Measurements from ENCODE around the gene MATN3.

The MATN3 gene

DNA sequence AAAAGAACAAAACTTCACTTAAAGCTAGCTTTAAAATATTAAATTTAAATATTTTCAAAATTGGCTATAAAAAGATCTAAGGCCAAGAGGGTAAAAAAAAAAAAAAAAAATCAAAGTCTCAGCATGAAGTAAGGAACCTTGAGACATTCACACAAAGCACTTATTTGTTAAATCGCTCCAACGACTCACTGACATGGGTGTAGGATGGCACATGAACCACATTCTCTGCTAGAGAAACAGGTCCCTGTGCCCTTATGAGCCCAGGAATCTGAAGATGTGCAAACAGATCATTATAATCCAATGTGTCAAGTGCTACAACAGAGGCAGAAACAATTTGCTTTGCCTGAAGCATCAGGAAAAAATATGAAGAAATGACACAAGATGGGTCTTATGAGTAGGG lies 25.2 kb upstream of the MATN3 start:
- DNase-seq (ENCODE audit: low read depth) = no peak

DNA sequence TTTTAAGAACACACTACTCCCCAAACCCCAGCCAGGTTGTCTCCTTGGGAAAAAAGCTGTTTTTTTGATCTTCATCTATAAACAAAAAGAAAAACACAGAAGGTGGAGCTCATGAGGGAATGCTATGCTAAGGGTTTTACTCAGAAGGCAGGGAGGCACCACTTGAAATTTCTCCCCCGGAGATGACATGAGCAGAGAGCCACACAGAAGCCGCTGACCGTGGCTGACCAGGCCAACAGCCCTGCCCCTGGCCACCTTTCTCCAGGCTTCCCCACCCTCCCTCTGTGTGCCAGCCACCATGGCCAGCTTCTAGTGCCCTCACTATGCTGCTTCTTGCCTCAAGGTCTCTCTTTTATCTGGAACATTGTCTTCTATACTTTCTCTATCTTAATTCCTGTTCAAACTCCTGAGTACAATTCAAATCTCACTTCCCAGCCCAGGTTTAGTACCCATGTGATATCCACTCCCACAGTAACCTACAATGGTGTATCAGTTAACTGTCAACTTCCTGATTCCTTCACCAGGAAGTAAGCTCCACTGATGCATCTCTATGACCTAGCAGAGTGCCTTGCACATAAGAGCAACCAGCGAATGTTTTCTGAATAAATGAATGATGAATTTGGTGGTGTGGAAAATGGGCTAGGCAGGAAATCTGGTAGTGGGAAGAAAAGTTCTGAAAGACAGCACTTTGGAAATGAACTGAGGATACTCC lies 23.6 kb upstream of the MATN3 start:
- DNase-seq (ENCODE audit: low read depth) = no peak

DNA sequence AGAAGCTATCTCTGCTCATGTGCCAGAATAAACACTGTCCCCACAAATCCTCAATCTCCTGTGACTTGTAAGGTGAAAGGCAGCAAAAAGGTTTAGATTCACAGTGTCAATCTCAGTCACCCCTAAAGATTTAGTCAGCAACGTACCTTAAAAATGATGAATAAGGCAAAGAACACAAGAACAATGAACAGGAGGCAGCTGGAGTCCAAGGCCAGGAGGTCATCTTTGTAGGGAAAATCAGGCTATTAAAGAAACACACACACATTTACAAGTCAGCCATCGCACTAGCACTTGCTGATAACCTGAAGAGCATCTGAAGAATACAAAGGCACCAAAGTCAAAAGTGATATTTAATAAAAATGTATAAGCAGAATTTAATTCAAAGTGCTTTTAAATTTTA lies 22.4 kb upstream of the MATN3 start:
- no peak for DNase-seq (ENCODE audit: low read depth)

DNA sequence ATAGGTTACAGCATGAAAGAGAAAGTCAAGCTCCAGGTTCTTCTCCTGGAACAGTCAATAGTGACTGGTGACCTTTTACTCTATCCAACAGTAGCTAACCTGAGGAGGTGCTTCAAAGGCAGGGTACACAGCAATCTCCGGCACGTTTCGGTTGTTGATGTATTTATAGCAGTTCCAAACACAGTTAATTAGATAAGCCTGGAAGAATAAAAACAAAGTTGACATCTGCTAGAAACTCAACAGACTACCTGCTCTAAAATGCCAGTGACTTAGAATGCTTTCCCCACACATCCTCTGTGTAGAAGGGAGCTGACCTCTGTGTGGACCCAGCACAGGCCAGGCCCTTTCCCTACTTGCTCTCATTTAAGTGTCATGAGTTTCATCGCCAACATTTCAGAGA lies 21.8 kb upstream of the MATN3 start:
- DNase-seq (ENCODE audit: low read depth) = no peak

DNA sequence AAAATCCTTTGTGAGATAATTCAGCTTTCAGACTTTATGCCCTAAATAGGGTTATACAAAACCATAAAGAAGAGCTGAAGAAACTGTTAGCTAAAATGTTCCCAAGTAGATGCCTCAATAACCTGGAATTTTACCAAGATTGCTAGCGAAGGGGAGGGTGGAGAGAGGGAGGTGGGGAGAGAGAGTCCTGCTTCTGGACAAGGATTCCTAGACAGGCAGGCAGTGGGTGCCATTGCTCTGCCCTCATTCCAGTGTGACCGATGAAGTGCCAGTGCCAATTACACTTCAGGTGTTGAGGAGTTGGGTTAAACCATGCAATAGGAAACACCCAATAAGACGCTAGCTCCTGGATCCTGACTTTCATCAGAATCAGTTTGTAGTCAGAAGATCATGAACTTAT lies 20.9 kb upstream of the MATN3 start:
- DNase-seq (ENCODE audit: low read depth) = no peak

DNA sequence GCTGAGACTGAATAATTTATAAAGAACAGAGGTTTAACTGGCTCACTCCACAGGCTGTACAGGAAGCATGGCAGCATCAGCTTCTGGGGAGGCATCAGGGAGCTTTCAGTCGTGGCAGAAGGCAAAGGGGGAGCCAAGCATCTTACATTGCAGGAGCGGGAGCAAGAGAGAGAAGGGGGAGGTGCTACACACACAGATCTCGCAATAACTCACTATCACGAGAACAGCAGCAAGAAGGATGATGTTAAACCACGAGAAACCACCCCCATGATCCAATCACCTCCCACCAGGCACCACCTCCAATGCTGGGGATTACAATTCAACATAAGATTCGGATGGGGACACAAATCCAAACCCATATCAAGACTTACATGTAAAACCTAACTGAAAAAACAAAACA lies 17.8 kb upstream of the MATN3 start:
- no peak for DNase-seq (ENCODE audit: low read depth)

DNA sequence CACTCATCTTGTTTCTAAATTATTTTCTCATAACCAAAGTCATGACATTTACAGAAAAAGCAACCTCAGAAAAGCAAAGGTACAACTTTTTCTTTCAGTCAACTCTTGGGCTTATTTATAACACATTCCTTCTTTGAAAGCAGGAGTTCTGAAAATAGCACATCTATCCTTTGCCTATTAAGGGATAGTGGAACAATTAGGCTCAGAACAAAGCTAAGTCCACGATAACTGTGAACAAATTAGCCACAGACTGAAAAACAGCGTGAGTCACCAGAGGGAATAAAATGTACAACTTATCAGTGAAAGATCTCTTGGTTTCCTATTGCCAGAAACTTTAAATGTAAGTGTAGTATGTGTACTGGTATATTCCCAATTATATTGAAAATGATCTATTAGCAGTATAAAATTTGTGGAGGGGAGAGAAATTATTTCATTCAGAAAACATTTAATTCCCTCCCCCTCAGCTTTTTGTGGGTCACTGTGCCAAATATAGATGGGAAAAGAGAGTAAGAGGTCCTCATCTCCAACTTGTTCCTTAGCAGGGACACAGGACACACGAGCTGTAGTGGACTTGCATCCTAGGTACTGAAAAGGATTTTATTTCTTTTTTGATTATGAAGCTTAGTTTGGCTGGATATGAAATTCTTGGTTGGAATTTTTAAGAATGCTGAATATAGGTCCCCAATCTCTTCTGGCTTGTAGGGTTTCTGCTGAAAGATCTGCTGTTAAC lies 15.4 kb upstream of the MATN3 start:
- DNase-seq (ENCODE audit: low read depth) = no peak

DNA sequence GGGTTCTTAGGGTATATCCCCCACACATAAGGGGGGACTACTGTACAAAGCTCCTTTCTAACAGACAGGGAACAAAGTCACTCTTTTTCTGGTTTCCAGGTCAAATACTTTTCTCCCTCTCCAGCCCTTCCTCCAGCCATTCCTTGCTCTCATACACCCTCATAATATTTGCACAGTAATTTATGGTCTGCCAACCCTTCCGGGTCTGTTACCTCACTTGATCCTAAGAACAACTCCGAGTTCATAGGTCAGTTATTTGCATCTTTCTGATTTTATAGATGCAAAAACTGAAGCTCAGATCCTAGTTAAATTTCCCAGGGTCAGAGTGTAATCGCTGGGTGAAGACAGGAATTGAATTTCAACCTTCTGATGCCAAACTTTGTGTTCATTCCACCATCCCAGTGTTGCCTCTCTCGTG lies 14.8 kb upstream of the MATN3 start:
- no peak for DNase-seq (ENCODE audit: low read depth)

DNA sequence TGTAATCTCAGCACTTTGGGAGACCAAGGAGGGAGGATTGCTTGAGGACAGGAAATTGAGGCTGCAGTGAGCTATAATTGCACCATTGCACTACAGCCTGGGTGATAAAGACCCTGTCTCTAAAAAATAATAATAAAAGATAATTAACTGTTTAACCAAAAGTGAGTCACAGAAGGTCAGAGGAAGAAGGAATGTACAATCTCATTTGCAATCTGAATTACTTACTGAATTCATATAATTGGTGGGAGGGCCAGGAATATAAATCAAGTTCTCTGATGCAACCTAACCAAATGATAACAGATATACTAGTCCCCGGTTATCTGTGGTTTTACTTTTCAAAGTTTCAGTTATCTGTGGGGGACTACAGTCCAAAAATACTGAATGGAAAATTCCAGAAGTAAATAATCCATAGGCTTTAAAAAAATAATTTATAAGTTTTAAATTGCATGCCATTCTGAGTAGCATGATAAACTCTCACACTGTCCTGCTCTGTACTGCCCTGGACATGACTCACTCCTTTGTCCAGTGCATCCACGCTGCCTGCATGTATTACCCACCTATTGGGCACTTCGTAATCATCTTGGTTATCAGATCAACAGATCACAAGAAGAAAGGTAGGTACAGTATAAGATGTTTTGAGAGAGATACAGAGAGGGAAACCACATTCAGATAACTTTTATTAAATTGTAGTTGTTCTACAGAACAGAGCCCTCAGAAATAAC lies 12.8 kb upstream of the MATN3 start:
- no peak for DNase-seq (ENCODE audit: low read depth)

DNA sequence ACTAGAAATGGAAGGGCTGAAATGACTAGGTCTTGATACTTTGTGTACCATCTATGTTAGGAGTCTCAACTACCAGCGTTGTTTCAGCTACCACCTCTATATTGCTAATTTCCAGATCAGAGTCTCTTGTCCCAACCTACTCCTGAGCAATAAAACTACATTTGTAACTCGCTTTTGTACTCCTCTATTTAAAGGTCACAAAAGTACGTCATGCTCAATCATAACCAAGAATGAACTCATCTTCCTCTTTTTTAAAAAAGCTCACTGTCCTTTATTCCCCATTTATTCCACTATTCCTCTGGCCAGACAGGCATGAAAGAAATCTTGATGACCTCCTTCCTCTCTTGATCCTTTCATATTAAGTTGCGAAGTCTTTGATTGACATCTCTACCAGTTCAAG lies 11.2 kb upstream of the MATN3 start:
- no peak for DNase-seq (ENCODE audit: low read depth)

DNA sequence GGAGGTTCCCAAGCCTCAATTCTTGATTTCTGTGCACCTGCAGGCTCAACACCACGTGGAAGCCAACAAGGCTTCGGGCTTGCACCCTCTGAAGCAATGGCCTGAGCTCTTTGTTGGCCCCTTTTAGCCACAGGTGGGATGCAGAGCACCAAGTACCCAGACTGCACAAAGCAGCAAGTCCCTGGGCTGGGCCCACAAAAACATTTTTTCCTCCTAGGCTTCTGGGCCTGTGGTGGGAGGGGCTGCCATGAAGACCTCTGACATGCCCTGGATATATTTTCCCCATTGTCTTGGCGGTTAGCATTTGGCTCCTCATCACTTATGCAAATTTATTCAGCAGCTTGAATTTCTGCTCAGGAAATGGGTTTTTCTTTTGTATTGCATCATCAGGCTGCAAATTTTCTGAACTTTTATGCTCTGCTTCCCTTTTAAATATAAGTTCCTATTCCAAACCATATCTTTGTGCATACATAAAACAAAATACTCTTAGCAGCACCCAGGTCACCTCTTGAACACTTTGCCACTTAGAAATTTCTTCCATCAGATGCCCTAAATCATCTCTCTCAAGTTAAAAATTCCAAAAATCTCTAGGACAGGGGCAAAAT lies 9.0 kb upstream of the MATN3 start:
- no peak for DNase-seq (ENCODE audit: low read depth)

DNA sequence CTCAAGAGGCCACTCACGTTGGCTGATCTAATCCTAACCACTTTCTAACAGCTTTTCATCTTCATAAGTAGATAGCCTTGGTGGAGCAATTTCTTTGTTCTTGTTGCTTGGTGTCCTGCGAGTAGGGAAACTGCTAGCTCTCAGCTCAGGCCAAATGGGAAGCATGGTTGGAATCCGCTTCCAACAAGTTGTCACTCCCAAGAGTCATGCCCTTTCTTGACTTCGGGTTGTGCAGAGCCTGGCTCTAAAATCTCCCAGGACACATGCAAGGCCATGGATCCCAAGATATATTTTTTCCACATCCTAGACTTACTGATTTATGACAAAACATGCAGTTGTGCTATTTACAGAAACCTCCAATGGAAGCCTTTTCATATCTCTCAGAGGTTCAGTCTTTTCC lies 7.3 kb upstream of the MATN3 start:
- no peak for DNase-seq (ENCODE audit: low read depth)

DNA sequence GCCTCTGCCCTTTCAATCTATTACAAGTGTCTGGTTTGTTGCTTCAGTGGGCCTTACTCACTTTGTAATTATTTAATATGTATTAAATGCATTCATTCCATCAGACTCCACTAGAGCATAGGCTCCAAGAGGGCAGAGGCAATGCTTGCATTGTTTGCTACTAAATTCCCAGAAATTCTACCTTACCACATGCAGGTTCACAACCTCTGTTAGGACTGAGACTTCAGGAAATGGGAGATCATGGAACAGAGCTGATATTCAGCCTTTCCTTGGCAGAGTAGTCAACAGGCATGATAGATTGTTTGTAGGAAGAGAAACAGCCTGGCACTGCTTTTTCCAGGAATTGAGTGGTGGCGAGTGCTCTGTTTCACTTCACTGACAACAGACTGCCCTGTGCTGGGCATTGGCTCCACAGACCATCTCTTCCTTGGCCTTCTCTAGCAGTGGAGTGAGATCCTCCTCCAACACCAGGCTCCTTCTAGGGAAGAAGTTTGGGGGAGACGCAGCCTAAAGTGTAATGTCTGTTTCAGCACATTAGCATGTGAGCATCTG lies 6.2 kb upstream of the MATN3 start:
- DNase-seq (ENCODE audit: low read depth) = no peak

DNA sequence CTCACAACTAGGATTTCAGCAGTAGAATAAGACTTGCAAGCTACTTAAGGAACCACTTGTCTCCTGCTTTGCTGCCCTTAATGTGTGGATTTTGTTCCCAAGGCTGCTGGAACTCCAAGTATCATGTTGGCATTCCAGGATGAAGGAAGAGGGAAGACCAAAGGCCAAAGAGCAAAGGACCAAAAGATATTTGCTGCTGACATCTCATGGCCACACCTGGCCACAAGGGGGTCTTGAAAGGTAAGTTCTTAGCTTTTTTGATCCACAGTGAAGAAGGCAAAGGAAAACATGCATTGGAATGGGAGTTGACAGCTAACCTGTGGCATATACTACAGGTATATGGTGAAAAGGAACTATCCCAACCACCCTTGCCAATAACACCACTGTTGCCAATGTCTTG lies 3.9 kb upstream of the MATN3 start:
- no peak for DNase-seq (ENCODE audit: low read depth)

DNA sequence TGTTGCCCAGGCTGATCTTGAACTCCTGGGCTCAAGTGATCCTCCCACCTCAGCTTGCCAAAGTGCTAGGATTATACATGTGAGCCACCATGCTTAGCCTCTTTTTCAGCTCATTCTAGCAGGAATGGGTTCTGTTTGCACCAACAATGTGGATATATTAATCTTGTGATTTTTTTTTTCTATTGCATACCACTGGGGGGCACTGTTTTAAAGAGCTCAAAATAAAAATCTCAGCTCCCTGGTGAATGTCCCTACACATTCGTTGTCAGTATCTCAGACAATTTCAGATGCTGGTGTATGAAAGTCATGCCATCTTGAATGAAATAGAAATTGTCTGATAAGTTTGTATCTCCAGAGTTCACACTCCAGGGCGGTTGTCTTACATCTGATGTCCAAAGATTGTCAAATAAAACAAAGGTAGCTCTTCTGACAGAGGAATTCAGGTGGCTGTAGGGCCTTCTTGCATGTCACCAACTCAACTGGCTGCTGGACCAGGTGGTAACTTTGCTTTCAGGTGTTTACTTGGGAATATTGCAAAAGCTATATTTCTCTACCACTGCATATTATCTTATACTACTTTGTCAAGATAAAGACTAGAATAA lies 3.1 kb upstream of the MATN3 start:
- no peak for DNase-seq (ENCODE audit: low read depth)

DNA sequence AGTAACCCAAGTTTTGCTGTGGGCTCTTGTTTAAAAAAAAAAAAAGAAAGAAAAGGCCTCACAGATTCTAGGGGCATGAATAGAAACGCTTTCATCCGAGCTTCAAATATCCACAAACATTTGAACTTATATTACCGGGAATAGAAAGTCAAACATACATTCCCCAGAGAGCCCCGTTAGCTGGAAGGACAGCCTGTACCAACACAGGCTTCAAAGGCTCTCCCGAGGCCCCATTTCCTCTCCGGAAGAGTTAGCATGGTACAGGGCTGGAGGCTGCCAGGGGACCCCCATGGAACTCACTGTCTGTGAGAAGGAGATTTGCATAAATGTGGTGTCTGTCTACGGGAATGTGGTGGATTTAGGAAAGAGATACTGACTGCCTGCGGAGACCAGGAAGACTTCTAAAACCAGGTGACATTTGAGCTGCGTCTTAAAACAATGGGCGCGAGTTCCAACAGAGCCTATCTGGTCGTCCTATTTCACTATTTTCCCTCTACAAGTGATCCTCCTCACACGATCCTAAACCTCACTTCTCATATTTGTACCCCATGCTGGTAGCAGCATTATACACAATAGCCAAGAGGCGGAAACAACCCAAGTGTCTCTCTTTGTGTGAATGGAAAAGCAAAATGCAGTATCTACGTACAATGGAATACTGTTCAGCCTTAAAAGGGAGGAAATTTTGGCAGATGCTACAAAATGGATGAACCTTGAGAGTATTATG lies 820 bp upstream of the MATN3 start:
- DNase-seq (ENCODE audit: low read depth) = no peak

DNA sequence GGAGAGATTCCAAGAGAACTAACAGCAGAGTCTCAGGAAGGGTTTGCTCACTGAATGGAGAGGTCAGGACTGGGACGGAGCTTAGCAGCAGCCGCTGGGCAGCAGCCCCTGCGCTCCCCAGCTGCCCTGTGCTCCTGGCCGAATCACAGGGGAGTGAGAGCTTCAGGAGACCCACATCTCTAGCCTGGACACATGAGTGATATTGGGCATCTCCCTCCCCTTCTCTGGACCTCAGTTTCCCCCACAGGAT lies 511 bp downstream of the MATN3 start:
- no peak for DNase-seq (ENCODE audit: low read depth)

DNA sequence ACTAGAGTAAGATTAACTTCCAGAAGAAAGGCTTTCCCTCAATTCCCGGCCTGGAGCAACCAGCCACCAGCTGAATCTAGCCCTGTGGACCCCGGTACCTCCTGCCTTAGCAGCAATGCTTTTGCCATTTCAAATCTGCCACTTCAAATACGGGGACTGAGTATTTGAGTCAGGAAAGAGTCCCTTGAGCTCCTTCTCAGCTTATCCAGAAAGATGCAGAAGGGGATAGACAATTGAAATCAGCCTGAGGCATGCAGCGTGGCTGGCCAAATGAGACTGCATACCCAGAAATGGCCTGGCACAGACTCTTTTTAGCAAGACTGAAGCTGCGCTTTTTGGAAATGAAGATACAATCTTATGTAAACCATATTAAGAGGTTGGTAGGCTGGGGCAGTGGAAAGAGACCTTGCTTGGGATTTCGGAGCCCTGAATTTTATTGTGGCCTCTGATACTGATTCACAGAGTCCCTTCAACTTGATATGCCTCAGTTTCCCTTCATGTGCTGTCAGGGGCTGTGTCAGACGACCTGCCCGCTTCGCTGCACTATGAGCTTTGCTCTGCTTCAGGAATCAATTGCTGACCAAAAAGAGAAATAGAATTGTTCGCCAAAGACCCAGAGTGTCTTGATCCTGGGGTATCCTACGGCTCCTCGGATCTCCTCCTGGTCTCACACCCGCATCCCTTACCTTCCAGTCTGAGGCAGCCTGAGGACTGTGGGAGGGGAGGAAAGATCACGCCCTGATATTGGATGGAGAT lies 1.0 kb downstream of the MATN3 start:
- no peak for DNase-seq (ENCODE audit: low read depth)

DNA sequence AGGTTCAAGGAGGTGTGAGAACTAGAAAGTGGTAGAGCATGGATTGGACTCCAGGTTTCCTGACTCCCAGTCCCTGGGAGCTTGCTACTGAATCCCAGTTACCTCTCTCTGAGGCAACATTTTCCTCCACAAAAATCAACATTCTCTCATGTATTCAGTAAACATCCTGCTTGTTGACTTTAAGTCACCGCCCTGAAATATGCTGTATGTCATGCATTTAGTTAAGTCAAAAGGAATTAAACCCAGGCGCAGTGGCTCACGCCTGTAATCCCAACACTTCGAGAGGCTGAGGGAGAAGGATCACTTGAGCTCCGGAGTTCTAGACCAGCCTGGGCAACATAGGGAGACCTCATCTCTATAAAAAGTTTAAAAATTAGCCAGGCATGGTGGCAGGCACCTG lies 3.8 kb downstream of the MATN3 start:
- no peak for DNase-seq (ENCODE audit: low read depth)

DNA sequence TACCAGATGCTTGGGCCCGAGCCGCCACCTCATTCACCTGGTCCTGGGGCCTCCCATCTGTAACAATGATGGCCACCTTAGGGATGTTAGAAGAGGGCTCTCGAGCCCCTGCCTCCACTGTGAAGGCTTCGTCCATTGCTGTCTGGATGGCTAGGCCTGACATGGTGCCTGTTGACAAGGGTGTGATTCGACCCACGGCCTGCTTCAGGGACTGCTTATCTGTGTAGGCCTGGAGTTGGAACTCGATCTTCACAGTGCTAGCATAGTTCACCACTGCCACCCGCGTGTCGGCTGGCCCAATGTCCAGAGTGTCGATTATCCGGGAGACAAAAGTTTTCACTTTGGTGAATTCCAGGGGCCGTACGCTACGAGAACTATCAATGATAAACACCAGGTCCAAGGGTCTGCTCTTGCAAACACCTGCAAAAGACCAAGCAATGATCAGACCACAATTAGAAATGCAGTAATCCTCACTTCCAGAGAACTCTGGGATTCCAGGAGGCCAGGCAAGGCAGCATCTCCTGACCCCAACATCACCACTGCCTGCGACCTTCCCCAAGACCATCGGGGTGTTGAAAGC lies 6.5 kb downstream of the MATN3 start:
- no peak for DNase-seq (ENCODE audit: low read depth)
